ENCODE results near the gene GRM7.

Gene GRM7

GRCh38 chr3:7307410-7307809 is 446.5 kb downstream of the GRM7 start:
- DNase-seq (ENCODE audit: low read depth): no peak

GRCh38 chr3:7309641-7310102 is 448.8 kb downstream of the GRM7 start:
- DNase-seq (ENCODE audit: low read depth): no peak

- DNase-seq (ENCODE audit: low read depth): no peak
Observed at GRCh38 chr3:7315037-7315436, 454.1 kb downstream of the GRM7 start.

GRCh38 chr3:7322957-7323669 is 462.2 kb downstream of the GRM7 start:
- no peak for DNase-seq (ENCODE audit: low read depth)

- DNase-seq (ENCODE audit: low read depth): no peak
Observed at GRCh38 chr3:7328339-7328738, 467.4 kb downstream of the GRM7 start.

GRCh38 chr3:7332696-7333095 is 471.8 kb downstream of the GRM7 start:
- no peak for DNase-seq (ENCODE audit: low read depth)

GRCh38 chr3:7333125-7333524 is 472.2 kb downstream of the GRM7 start:
- DNase-seq (ENCODE audit: low read depth): no peak

- DNase-seq (ENCODE audit: low read depth): no peak
Observed at GRCh38 chr3:7340795-7341194, 479.9 kb downstream of the GRM7 start.

GRCh38 chr3:7346364-7346763 is 485.4 kb downstream of the GRM7 start:
- DNase-seq (ENCODE audit: low read depth): no peak

GRCh38 chr3:7357101-7357500 is 496.2 kb downstream of the GRM7 start:
- DNase-seq (ENCODE audit: low read depth): no peak

- DNase-seq (ENCODE audit: low read depth): no peak
Observed at GRCh38 chr3:7367968-7368367, 507.1 kb downstream of the GRM7 start.

- DNase-seq (ENCODE audit: low read depth): no peak
Observed at GRCh38 chr3:7368597-7368996, 507.7 kb downstream of the GRM7 start.

- DNase-seq (ENCODE audit: low read depth): no peak
Observed at GRCh38 chr3:7371693-7372572, 511.0 kb downstream of the GRM7 start.

GRCh38 chr3:7377103-7377502 is 516.2 kb downstream of the GRM7 start:
- no peak for DNase-seq (ENCODE audit: low read depth)

- DNase-seq (ENCODE audit: low read depth): no peak
Observed at GRCh38 chr3:7381741-7382140, 520.8 kb downstream of the GRM7 start.

GRCh38 chr3:7382293-7383010 is 521.5 kb downstream of the GRM7 start:
- DNase-seq (ENCODE audit: low read depth): no peak

GRCh38 chr3:7385635-7386034 is 524.7 kb downstream of the GRM7 start:
- no peak for DNase-seq (ENCODE audit: low read depth)

GRCh38 chr3:7388026-7388425 is 527.1 kb downstream of the GRM7 start:
- DNase-seq (ENCODE audit: low read depth): no peak

GRCh38 chr3:7392206-7392605 is 531.3 kb downstream of the GRM7 start:
- no peak for DNase-seq (ENCODE audit: low read depth)

- no peak for DNase-seq (ENCODE audit: low read depth)
Observed at GRCh38 chr3:7393944-7394605, 533.2 kb downstream of the GRM7 start.

GRCh38 chr3:7396534-7396933 is 535.6 kb downstream of the GRM7 start:
- no peak for DNase-seq (ENCODE audit: low read depth)

GRCh38 chr3:7397097-7397496 is 536.2 kb downstream of the GRM7 start:
- DNase-seq (ENCODE audit: low read depth): no peak
